Activated T-cell treated with anti-CD3 and anti-CD28 coated beads, Interleukin-2, amount 50 U/mL, for 1 hour (primary cell): ENCODE data around the gene ANGPTL2.
"Not testable (repeated sequence)": the region's sequence is repeated elsewhere in the genome, so short reads cannot be mapped to it uniquely, and the experiment has no call there.

Experiments used
- DNase-seq: peaks from one replicate; pipeline ENCODE4 v3.0.0-alpha.2; 2020

The ANGPTL2 gene

DNA sequence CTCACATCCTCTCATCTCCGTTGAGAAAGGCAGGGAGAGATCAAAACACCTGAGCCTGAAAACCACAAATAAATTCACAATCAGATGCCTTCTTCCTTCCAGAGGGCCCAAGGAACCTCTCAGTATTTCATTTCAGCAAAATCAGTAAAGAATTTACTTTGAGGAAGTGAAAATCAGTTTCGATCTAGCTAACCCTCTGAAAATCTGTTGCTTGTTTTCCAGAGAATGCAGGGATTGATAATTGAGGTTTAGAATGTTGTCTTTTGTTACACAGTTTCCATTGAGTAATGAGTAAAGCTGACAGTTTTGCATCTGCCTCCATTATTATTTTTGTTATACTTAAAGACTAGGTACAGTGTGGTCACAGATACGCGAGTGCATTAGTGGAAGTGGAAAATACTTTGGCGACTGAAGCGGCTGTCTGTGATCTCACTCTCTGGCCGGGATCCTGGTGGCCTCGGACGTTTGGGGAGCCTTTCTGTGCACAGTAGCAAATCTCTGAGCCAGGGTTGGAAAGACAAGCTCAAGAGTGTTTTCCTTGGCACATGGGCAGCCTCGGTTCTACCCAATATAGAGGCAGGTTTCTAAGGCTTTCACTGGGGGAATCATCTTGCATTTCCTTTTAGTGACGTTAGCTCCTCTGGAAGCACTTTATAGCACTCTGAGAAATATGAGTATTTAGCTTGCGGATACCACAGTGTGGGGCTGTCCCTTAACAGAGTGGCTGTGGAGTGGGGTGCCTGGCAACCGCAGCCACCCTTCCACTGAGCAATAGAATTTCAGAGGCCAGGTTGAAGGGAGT lies 32.2 kb upstream of the ANGPTL2 start:
- DNase-seq = no peak

- DNase-seq = no peak
These were observed 31.6 kb upstream of the ANGPTL2 start for GRCh38 chr9:127154003-127154389.

DNA sequence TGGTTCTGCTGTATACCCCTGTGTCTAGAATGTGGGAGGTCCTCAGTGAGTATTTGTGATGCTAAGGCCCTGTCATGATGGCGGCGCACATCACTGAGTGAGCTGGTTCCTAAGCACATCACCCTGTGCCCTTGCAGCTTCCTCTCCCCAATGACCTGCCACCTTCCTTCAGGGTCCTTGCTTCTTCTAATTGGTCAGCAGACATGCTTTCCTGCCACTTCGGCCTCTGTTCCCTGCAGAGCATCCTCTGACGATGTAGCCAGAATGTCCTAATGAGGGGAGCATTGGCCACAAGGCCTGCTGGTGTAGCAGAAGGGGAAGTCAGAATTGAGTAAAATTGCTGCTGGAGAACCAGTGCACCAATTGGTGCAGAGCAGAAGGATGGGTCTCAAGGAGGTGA lies 31.1 kb upstream of the ANGPTL2 start:
- no peak for DNase-seq

DNA sequence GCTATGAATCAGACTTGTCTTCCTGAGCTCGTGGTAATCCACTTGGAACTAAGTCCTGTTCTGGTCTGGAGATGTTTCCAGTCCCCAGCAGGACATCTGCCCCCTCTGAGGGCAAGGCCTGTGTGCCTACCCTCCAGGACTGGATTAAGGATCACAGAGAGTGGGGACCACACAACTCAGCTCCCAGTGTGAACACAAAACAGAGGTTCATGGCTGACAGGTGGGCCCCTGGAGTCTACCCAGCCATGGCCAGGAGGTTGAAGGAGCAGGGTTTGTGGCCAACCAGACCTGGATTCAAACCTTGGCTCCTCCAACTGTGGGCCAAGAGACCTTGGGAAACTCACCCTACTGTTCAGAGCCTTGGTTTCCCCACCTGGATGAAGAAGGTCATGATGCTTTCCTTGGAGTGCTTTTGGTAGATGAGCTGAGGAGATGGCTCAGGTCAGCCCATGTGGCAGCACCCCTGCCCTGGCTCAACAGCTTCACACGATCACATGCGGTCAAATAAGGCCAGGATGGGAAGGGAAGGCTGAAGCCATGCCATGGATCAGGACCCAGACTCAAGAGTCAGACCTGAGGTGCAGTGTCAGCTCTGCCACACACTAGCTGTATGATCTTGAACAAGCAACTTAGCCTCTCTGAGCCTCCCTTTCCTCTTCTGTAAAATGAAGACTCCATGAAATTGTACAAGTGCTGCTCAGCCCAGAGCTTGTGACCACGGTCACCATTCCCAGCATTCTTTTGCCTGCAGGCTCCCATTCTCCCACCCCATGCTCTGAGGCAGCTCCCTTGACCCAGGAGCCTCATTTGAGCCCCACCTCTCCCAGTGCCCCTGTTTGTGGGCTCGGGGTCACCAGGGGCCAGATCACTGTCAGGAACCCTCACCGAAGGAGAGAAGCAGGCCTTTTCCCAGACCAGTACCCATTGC lies 27.3 kb upstream of the ANGPTL2 start:
- no peak for DNase-seq

DNA sequence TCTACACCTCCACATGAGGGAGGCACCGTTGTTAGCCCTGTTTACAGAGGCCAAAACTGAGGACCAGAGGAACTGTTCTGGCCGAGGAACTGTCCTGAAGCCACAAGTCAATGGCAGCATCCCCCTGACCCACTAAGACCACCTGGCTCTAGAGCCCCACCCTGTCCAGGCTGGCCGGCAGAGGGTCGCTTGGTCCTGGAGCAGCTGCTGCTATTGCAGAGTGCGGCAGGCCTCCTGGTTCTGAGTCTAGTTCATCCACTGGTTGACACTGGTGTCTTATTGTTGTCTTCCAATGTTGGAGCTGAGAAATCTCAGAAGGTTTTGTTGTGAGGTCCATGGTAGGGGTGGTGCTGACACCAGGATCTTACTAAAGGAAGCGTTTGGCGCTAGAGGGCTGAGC lies 26.6 kb upstream of the ANGPTL2 start:
- DNase-seq = no peak

- DNase-seq = no peak
These were observed 25.6 kb upstream of the ANGPTL2 start for GRCh38 chr9:127148014-127148413.

DNA sequence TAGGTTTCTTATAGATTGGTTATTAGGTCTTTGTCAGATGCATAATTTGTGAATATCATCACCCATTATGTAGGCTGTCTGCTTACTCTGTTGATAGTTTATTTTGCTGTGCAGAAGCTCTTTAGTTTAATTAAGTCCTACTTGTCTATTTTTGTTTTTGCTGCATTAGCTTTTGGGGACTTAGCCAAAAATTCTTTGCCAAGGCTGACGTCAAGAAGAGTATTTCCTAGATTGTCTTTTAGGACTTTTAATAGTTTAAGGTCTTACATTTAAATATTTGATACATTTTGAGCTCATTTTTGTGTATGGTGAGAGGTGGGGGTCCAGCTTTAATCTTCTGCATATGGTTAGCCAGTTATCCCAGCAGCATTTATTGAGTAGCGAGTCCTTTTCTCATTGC lies 24.8 kb upstream of the ANGPTL2 start:
- DNase-seq = no peak

GRCh38 chr9:127146841-127147240 lies 24.4 kb upstream of the ANGPTL2 start:
- DNase-seq = not testable (repeated sequence)

- DNase-seq = no peak
These were observed 22.4 kb upstream of the ANGPTL2 start for GRCh38 chr9:127144670-127145445.

GRCh38 chr9:127143920-127144465 lies 21.6 kb upstream of the ANGPTL2 start:
- DNase-seq = no peak

GRCh38 chr9:127142931-127143464 lies 20.6 kb upstream of the ANGPTL2 start:
- DNase-seq = no peak

- no peak for DNase-seq
These were observed 19.9 kb upstream of the ANGPTL2 start for GRCh38 chr9:127142291-127142690.

DNA sequence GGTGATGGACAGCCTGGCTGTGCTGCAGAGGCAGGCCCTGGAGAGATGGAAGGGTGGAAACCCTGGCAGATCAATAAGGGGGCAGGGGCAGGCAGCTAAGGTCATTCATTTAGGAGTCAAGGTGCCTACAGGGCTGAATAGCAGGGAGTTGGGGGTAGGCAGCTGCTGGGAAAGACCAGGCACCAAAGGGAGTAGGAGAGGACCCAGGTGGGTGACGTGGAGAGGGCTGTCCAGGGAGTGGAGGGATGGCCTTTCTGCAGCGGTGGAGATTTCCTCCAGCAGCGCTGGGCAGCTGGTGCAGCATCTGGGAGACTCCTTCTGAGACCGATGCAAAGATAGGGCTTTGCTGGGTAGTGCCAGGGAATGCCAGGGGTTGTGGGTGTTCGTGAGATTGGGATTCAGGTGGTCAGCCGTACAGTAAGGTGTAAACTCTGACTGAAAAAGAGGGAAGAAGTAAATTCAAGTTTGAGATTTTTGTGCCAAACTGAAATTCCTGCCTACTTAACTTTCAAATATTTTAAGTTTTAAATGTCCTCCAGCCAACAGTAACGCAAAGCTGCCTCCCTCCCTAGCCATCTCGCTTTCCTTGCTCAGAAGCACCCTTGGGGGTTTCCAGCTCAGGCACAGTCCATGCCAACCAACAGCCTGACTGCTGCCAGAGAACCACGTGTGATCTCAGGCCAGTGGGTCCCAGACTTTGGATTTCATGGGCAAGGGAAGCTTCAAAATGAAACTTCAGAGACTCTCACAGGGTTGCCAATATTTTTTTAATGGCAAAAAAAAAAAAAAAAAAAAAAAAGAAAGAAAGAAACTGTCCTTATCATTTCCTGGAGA lies 18.6 kb upstream of the ANGPTL2 start:
- DNase-seq = no peak

DNA sequence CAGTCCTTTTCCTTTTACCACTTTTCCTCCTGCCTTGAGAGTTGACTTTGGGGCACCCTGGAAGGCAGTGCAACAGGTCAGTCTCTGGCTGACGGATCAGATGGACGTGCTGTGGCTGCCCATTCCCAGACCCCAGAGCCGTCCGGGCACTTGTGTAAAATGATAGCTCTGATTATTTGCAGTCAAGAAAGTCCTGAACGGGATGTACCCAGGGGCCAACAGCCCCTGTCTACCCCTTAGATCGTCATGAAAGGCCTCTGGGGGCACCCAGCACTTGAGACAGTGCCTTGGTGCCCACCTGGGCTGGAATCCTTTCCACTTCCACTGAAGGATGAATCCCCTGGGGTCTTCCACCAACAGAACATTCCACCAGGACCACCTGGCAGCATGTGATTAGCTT lies 17.7 kb upstream of the ANGPTL2 start:
- DNase-seq = no peak

- DNase-seq = no peak
These were observed 17.3 kb upstream of the ANGPTL2 start for GRCh38 chr9:127139775-127140174.

DNA sequence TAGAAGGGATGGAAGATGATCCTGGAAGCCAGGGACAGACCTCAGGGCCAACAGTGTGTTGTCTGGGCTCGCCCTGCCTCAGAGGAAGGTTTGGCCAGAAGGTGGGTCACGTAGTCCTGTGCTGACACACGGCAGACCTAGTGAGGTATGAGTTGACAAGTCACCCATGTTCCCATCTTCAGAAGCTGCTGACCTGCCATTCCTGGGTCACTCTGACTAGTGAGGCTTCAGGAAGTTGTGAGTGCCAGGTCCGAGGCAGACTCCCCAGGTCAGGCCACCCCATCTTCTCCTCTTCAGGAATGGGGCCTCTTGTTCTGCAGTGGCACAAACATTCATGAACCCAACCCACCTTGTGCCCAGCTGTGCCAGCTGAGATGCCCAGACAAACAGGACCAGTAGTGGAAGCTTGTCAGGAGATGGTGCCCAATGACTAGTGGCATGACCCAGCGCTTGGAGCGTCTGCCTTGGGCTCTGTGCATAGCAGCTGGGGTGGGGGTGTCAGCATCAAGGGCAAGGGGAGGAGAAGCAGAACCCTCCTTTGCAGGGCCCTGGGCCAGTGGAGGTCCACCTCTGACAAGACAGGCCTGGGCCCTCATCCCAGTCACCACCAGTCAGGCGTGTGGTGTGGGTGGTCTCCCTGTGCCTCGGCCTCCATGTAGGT lies 16.8 kb upstream of the ANGPTL2 start:
- DNase-seq = no peak

GRCh38 chr9:127138444-127138843 lies 16.0 kb upstream of the ANGPTL2 start:
- no peak for DNase-seq

DNA sequence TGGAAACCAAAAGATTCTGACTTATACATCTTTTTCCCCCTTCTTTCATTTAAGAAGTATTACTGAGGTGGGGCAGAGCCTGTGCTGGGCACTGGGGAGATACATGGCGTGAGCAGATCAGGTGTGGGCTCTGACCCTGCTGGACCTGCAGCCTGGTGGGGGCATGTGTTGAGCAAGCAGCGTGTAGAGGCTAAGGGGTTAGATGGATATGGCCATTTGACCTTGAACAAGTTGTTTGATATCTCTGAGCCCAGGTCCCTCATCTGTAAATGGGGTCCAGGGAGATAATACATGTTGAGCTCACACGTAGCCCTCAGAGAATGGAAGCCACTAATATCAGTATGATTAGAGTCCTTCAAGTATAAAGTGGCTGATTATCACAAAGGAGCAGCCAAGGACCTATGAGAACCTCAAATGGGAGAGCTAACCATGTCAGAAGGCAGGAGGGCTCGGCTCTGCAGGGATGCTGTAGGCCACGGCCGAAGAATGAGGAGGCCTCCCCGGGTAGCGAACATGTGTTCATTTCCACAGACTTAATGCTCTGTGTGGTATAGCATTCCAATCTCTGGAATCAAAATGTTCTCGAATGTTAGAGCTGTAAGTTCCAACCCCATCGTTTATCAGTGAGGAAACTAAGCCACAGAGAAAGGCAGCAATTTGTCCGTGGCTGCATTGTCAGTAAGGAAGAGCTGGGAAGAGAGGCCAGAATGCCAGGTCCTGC lies 15.4 kb upstream of the ANGPTL2 start:
- DNase-seq = no peak

DNA sequence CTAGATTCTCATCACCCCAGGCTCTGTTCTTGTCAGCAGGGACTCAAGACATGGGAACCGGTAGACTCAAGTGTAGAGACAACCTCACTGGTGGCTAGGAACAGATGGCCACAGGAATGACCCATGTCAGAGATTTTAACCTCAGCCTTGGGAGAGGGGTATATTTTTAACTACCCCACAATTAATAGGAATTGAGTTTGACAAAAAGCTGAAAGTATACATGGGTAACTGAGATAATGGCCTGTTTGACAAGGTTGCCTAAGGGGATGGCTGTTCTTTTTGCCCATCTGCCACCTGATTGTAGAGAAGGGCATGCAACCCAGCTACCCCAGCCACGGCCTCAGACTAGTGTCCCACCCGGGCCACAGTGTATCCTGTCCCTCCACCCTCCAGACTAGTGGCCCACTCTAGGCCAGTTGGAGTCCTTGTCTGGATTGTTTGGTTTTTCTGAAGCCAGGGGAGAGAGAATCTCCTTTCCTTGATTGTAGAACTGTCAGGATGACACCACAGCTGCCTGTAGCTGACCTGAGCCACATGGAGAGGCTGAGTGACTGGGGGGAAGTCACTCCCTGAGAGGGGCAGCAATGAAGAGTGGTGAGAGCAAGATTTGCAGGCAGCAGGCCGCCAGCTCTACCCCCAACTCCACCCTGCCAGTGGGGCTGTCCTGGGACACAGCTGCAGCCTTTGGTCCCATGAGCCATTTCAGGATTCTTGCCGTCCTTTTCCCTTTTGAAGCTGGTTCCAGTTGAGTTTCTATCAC lies 14.6 kb upstream of the ANGPTL2 start:
- no peak for DNase-seq
